Activated CD4-positive, alpha-beta T cell treated with anti-CD3 and anti-CD28 coated beads for 24 hours (primary cell): Measurements from ENCODE around the gene GPR17.

ENCODE experiments used
- DNase-seq, 2 donors: peaks; one replicate each; pipeline ENCODE4 v3.0.0-alpha.2; 2020; ENCODE audit warnings: low read depth in 2 of 2

GPR17 gene

GRCh38 chr2:127654084-127654837 is 8.3 kb downstream of the GPR17 start:
- no peak for DNase-seq

DNA sequence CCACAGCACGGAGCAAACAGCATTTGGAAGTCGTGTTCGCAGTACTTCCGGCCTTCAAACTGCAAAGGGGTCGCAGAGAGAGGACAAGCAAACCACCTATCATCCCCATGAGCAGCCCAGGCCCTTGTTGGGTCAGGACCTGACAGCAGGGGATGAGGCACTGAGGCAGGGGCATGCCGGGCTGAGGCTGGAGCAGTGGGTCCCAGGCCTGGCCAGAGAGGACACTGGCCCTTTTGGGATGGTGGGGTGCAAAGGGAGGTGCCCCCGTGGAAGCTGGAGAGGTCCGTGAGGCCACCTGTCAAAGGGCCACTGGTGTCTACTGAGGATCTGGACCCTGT is 8.9 kb downstream of the GPR17 start:
- DNase-seq: no peak

- no peak for DNase-seq
These were observed 9.5 kb downstream of the GPR17 start for GRCh38 chr2:127655209-127656073.

DNA sequence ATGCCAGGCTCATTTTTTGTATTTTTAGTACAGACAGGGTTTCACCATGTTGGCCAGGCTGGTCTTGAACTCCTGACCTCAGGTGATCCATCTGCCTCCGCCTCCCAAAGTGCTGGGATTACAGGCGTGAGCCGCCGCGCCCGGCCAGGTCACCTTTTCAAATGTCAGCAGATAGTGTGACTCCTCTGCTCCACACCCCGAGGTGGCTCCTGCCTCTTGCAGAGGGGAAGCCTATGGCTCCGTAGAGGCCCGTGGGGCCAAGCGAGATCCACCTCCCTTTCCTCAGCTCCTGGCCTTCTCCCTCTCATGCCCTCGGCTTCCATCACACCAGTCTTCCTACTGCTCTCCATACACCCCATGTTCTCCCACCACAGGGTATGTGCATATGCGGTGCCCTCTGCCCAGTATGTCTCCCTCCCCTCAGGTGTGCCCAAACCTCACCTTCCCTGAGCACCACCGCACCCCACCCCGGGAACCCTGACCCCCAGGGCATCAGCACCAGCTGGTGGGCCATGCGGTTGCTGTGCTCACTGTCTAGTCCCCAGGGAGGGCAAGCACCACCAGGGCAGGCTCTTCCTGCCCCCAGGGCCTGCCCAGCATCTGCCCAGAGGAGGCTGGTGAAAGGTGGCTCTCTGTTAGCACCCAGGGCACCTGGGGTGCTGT is 10.7 kb downstream of the GPR17 start:
- no peak for DNase-seq

- DNase-seq: no peak
These were observed 11.3 kb downstream of the GPR17 start for GRCh38 chr2:127657232-127657595.

DNA sequence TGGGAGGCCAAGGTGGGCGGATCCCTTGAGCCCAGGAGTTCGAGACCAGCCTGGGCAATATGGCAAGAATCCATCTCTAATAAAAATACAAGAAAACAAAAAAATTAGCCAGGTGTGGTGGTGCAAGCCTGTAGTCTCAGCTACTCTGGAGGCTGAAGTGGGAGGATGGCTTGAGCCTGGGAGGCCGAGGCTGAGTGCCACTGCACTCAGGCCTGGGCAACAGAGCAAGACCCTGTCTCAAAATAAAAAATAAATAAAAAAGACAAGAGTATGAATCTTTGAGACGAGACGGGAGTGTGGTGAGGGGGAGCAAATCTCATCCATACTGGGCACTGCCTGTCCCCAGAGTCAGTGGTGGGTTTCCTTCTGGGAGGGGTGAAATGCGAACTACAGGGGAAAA is 12.2 kb downstream of the GPR17 start:
- no peak for DNase-seq

GRCh38 chr2:127658641-127659407 is 12.9 kb downstream of the GPR17 start:
- no peak for DNase-seq

DNA sequence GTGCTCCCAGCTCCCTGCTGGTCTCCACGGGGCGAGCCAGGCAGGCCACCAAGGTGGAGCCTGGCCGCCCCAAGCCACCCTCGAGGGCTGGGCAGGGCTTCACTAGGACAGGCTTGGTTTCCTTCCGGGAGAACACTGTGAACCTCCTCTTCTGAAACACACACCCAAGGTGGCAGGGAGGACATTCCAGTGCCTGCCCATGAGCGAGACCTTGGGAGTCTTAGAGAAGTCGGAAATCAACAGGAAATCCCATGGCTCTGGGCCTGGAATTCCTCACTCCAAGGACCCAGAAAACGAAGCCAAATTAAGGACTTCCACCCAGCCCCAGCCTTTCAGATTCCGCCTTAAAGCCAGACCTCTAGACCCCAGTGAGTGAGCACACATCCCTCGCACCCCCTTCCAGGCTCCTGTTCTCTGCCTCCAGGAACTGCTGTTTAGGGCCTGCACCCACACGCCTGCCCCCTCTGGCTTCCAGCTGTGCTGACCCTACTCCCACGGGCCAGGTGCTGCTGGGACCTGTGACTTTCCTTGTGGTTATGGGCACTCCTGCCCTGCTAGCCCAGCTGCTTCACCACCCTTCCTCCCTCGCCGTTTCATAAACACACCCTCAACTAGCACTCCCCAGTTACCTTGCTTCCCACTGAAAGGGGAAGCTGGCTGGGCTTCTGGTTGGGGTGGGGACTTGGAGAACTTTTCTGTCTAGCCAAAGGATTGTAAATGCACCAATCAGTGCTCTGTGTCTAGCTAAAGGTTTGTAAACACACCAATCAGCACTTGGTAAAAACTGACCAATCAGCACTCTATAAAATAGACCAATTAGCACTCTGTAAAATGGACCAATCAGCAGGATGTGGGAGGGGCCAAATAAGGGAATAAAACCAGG is 13.7 kb downstream of the GPR17 start:
- DNase-seq: no peak

DNA sequence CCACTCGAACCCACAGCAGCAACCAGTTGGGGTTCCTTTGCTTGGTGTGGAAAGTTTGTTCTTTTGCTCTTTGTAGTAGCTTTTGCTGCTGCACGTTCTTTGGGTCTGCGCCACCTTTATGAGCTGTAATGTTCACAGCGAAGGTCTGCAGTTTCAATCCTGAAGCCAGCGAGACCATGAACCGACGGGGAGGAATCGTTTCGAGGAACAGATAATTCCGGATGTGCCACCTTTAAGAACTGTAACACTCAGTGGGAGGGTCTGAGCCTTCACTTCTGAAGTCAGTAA is 14.3 kb downstream of the GPR17 start:
- DNase-seq: no peak

DNA sequence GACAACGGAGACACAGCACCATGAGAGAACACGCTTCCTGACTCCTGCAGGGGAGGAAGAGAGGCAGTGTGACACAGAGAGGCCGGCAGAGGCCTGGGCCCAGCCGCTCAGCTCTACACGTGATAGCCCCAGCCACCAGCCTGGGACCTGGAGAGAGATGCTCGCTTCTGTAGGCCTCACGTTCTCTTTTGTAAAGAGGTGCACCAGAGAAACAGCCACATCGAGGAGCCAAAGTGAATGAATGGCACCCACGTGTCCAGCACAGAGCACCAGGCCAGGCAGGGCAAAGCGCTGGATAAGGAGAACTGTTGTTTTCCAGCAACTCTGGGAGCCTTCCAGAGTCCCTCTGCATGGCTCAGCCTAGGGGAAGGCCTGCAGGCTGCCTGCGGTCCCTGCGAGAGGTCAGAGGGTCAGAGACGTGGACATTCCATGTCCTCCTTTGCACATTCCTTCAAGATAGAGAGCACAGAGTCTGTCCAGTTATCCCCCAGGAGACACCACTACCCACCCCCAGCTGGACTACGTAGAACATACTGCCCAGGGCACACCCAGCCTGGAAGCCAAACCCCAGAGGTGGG is 15.2 kb downstream of the GPR17 start:
- DNase-seq: no peak

- no peak for DNase-seq
These were observed 16.1 kb downstream of the GPR17 start for GRCh38 chr2:127661949-127662510.

DNA sequence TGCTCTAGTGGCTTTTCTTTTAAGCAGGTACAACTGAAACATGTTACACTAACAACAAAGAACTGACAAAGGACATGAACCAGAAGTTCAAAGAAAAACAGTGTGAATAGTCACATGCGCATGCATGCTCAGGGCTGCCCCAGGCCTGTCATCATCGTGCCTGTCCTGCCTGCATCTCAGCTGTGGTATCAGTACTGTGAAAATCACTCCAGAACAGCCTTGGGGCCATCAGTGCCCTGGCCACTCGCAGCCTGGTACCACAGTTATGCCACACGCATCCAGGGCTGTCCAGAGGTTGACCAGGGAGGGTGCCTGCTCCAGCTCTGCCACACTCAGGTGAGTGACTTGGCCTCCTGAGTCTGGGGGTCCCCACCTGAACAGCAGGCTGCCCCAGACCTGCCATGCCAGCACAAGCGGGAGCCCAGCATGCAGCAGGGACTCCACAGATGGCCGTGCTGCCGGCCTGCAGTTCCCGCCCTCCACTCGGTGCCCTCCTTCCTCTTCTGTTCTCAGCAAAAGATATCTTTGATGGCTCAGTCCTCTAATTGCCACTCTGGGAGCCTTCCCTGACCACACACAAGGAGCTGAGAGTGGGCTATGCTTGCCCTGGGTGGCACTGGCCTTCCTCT is 17.1 kb downstream of the GPR17 start:
- no peak for DNase-seq

DNA sequence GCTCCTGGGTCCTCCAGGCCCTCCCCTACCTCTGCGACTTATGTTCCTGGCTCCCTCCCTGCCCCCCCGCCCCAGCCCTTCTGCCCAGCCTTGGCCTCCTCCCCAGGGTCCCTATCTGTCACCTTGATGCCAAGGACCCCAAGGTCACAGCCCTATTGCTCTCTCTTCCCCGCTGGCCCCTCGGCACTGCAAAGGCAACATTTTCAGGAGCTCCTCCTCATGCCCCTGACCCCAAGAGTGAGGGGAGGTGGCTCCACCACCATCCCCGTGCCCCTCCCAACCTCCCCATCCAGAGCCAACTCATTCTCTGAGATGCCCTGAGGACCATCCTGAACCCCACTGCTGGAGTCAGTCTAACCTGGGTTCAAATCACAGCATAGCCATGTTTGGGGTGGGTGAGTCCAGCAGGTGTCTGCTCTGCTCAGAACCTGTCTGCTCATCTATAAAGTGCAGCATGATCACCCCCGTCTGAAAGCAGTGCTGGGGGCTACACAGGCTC is 17.7 kb downstream of the GPR17 start:
- no peak for DNase-seq

DNA sequence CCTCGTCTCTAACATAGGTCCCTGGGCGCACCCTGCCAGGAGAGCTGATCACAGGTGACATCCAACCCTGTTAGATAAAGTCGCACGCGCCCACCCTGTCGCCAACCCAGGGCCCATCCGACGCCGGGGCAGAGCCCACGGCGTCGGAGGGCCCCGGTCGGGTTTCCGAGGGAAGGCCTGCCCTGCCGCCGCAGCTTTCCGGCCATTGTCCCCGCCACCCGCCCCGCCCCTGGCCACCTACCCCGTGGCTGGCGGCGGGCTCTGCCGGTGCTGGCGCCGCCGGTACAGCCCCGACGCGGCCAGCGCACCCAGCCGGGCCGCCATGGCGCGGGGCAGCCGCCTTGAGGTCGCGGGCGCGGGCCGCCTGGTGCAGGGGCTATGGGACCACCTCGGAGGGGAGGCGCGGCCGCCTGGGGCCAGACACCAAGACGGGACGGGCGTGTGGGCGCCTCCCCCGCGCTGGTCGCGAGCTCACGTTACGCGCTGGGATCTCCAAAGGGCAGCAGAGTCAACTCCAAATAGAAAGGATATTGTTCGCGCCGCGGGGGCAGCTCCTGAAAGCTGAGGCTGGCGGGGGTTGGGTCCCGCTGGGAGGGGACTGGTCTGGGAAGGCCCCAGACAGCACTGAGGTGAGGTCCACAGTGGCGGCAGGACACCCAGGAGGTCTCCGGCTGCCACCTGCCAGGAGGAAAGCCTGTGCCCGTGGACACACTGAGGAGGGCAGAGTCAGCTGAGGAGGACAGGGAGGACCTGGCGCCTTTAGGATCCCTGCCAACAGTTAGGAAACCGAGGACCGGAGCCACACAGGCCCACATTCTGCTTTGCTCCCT is 18.3 kb downstream of the GPR17 start:
- no peak for DNase-seq

GRCh38 chr2:127664895-127665225 is 18.9 kb downstream of the GPR17 start:
- no peak for DNase-seq

- no peak for DNase-seq
These were observed 19.4 kb downstream of the GPR17 start for GRCh38 chr2:127665267-127665893.

DNA sequence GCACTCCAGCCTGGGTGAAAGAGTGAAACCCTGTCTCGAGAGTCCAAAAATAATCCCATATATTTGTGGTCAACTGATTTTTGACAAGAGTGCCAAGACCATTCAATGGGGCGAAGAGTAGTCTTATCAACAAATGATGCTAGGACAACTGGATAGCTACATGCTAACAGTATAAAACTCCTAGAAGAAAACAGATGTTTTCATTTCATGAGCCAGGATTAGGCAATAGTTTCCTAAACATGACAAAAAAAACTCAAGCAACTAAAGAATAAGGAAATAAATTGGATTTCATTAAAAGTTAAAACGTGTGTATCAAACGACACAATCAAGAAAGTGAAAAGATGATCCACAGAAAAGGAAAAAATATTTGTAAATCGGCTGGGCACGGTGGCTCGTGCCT is 23.1 kb downstream of the GPR17 start:
- no peak for DNase-seq

DNA sequence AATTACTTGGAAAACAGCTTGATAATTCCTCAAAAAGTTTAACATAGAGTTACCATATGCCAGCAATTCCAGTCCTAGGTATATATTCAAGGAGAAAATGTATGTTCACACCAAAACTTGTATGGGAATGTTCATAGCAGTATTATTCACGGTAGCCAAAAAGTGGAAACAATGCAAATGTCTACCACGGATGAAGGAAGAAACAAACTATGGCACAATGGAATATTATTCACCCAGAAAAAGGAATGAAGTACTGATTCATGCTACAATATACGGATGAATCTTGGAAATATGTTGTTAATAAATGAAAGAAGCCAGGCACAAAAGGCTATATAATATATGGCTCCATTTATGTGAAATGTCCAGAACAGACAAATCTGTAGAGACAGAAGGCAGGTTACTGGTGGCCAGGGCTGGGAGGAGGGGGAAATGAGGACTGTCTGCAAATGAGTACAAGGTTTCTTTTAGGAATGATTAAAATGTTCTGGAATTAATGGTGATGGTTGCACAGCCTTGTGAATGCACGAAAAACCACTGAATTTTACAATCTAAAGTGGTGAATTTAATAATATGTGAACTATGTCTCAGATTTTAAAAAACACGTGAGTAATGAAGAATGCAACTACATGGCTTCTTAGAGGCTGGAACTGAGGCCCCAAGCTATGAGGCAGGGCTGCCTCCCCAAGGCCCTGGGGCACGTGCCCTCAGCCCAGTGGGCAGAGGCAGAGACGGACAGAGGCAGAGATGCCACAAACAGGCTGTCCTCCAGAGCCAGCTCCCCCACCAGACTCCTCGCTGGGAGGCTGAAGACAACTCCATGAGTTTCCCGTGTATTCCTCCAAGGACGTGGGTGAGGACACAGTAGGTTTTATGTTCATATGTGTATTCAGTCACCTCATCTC is 24.4 kb downstream of the GPR17 start:
- no peak for DNase-seq
